Measurements from ENCODE around the gene ZDHHC24.

Gene ZDHHC24

DNA sequence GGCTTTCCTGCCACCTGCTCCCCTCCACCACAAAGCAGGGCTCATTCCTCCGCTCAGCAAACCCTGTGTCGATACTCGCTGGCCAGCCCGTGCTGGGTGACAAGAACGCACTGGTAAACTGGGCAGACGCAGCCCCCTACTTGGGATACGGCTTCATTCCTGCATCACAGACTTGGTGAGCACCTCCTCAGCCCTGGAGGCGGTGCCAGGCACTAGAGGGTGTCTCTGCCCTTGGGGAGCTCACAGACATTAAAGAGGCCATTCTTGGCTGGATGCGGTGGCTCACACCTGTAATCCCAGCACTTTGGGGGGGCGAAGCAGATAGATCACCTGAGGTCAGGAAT, 6.0 kb downstream of the ZDHHC24 start:
- no peaks in the 10 kb centered on the region for H3K4me1 ChIP-seq (ENCODE audit: low read length)
- H3K27me3 ChIP-seq (replicated peaks; ENCODE audit: insufficient read depth, low read length): no peaks in the 10 kb centered on the region
- H3K9ac ChIP-seq (ENCODE audit: low read length): no peak overlapping the region
- no peaks in the 10 kb centered on the region for H4K20me1 ChIP-seq (ENCODE audit: insufficient read depth, low read length)
- no peak for DNase-seq
- no peak overlapping the region for H3K4me2 ChIP-seq (ENCODE audit: low read depth, low read length)
- no peak overlapping the region for H3K27ac ChIP-seq (ENCODE audit: low read length)
- no peak overlapping the region for H3K4me3 ChIP-seq (ENCODE audit: low read length)
- TF ChIP-seq EZH2 (optimal IDR thresholded peaks at IDR 0.05; ENCODE audit: low read depth, low read length) (no peak), EZH2phosphoT487 (IDR thresholded peaks at IDR 0.05; ENCODE audit: low read length) (no peak), CTCF (IDR thresholded peaks at IDR 0.05; ENCODE audit: low read length) (no peak)
- H3K79me2 ChIP-seq (ENCODE audit: low read length): no peaks in the 10 kb centered on the region
- no peaks in the 10 kb centered on the region for H3F3A ChIP-seq (ENCODE audit: insufficient read depth, low read length)
- H3K36me3 ChIP-seq (replicated peaks; ENCODE audit: insufficient read depth, low read length): no peaks in the 10 kb centered on the region
- no peaks in the 10 kb centered on the region for H3K9me3 ChIP-seq (replicated peaks; ENCODE audit: insufficient read depth, low read length)
- H2AFZ ChIP-seq (ENCODE audit: low read length): no peak overlapping the region
- no peaks in the 10 kb centered on the region for H3K9me2 ChIP-seq (replicated peaks; ENCODE audit: insufficient read depth, low read length)

GRCh38 chr11:66539170-66539869, 6.5 kb downstream of the ZDHHC24 start:
- Histone ChIP-seq H2AFZ (ENCODE audit: low read length) (no peak overlapping the region), H3K9me3 (replicated peaks; ENCODE audit: insufficient read depth, low read length) (no peaks in the 10 kb centered on the region), H3K4me1 (ENCODE audit: low read length) (no peaks in the 10 kb centered on the region), H4K20me1 (ENCODE audit: insufficient read depth, low read length) (no peaks in the 10 kb centered on the region), H3F3A (ENCODE audit: insufficient read depth, low read length) (no peaks in the 10 kb centered on the region), H3K9ac (ENCODE audit: low read length) (no peak overlapping the region), H3K4me3 (ENCODE audit: low read length) (no peak overlapping the region), H3K9me2 (replicated peaks; ENCODE audit: insufficient read depth, low read length) (no peaks in the 10 kb centered on the region), H3K36me3 (replicated peaks; ENCODE audit: insufficient read depth, low read length) (no peaks in the 10 kb centered on the region), H3K27ac (ENCODE audit: low read length) (no peak overlapping the region), H3K79me2 (ENCODE audit: low read length) (no peaks in the 10 kb centered on the region), H3K4me2 (ENCODE audit: low read depth, low read length) (no peak overlapping the region), H3K27me3 (replicated peaks; ENCODE audit: insufficient read depth, low read length) (no peaks in the 10 kb centered on the region)
- DNase-seq: no peak
- TF ChIP-seq EZH2 (optimal IDR thresholded peaks at IDR 0.05; ENCODE audit: low read depth, low read length) (no peak), CTCF (IDR thresholded peaks at IDR 0.05; ENCODE audit: low read length) (no peak), EZH2phosphoT487 (IDR thresholded peaks at IDR 0.05; ENCODE audit: low read length) (no peak)

- no peak overlapping the region for H2AFZ ChIP-seq (ENCODE audit: low read length)
- H3K27ac ChIP-seq (ENCODE audit: low read length): no peak overlapping the region
- H3K79me2 ChIP-seq (ENCODE audit: low read length): no peaks in the 10 kb centered on the region
- DNase-seq: no peak
- no peak overlapping the region for H3K4me3 ChIP-seq (ENCODE audit: low read length)
- H3K36me3 ChIP-seq (replicated peaks; ENCODE audit: insufficient read depth, low read length): no peaks in the 10 kb centered on the region
- no peaks in the 10 kb centered on the region for H3K9me3 ChIP-seq (replicated peaks; ENCODE audit: insufficient read depth, low read length)
- no peaks in the 10 kb centered on the region for H3K4me1 ChIP-seq (ENCODE audit: low read length)
- H3F3A ChIP-seq (ENCODE audit: insufficient read depth, low read length): no peaks in the 10 kb centered on the region
- H3K4me2 ChIP-seq (ENCODE audit: low read depth, low read length): no peak overlapping the region
- no peaks in the 10 kb centered on the region for H3K9me2 ChIP-seq (replicated peaks; ENCODE audit: insufficient read depth, low read length)
- H3K9ac ChIP-seq (ENCODE audit: low read length): no peak overlapping the region
- H3K27me3 ChIP-seq (replicated peaks; ENCODE audit: insufficient read depth, low read length): no peaks in the 10 kb centered on the region
- TF ChIP-seq EZH2 (optimal IDR thresholded peaks at IDR 0.05; ENCODE audit: low read depth, low read length) (no peak), EZH2phosphoT487 (IDR thresholded peaks at IDR 0.05; ENCODE audit: low read length) (no peak), CTCF (IDR thresholded peaks at IDR 0.05; ENCODE audit: low read length) (no peak)
- H4K20me1 ChIP-seq (ENCODE audit: insufficient read depth, low read length): no peaks in the 10 kb centered on the region
Measured at GRCh38 chr11:66532784-66533183, 13.1 kb downstream of the ZDHHC24 start.
